ENCODE data around the gene ARL16. TPM values are rescaled to one million over a fixed set of nuclear protein-coding genes. Genes with fewer than 3 reads are reported as not detected.

The ARL16 gene
- total RNA-seq, 1 experiment from 2014 or later, result 47.5 TPM

DNA sequence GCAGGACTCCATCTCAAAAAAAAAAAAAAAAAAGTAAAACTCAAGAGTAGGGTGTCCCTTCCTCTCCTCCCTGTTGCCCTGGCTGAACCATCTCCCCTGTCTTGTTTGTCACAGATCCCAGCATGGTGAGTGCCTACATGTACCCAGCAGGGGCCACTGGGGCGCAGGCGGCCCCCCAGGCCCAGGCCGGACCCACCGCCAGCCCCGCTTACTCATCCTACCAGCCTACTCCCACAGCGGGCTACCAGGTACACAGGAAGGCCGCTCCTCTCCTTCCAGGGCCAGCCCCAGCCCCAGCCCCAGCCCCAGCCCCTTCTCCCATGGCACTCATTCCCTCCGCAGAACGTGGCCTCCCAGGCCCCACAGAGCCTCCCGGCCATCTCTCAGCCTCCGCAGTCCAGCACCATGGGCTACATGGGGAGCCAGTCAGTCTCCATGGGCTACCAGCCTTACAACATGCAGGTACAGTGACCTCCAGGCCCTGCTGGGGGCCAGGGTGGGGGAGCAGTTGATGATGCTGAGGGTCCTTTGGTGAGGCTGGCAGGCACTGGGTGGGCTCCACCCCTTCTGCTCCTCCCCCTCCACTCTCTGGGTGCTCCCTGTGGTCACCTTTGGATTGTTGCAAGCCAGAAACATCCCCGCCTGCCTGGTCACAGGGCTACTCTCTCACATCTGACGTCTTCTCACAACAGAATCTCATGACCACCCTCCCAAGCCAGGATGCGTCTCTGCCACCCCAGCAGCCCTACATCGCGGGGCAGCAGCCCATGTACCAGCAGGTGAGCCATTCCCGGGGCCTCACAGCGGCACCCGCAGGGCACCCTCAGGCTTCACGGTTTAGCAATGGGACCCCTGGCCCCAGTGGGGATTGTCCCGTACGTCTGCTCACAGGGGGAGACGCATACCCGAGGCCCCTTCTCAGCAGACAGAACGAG lies 17.0 kb upstream of the ARL16 start:
- intact Hi-C loops (cut with micrococcal nuclease), result no loop called here
- POLR2A ChIA-PET, result interaction anchor here (3.5 kb wide), 1 partner anchor 17 kb away, joined by 33 read pairs; the partner anchor contains the start of genes ARL16 and HGS
- no peaks in the 10 kb centered on the region for H3K9me2 ChIP-seq (ENCODE audit: insufficient read depth)
- H3K27me3 ChIP-seq (ENCODE audit: insufficient read depth, low read length), result no peaks in the 10 kb centered on the region
- H3K4me1 ChIP-seq (ENCODE audit: control insufficient read depth in 1 of 2, insufficient read depth in 2 of 2, low read length in 2 of 2), result peaks cover 13 to 27% of the 10 kb centered on the region in 2 experiments
- H3K4me3 ChIP-seq (replicated peaks in 1 of 2; ENCODE audit: low read depth in 1 of 2, low read length in 2 of 2), result peak overlapping the region in 1 of 2 experiments; percentile 68; a peak in 1 of 4 replicates
- H3K36me3 ChIP-seq (ENCODE audit: control insufficient read depth in 1 of 2, insufficient read depth in 2 of 2, low read length in 2 of 2), result peaks cover 24 to 60% of the 10 kb centered on the region in 2 experiments
- CTCF ChIA-PET, result interaction anchor here (1.0 kb wide), 1 partner anchor 33 kb away, joined by 3 read pairs; no protein-coding TSS in a partner anchor
- H3K9me3 ChIP-seq (ENCODE audit: control insufficient read depth in 1 of 2, insufficient read depth in 1 of 2, low read depth in 1 of 2, low read length in 2 of 2), result no peaks in the 10 kb centered on the region
- no TSS peak for BruUV-seq (replicated peaks)
- H3K4me2 ChIP-seq (ENCODE audit: low read length), result peak overlapping the region; percentile 89; the same call in 1 of the 2 replicates
- no peak for TF ChIP-seq EZH2 (IDR thresholded peaks at IDR 0.05)
- TF ChIP-seq POLR2A (IDR thresholded peaks at IDR 0.05; ENCODE audit: borderline replicate concordance, extremely low read depth, insufficient read depth, insufficient read length), result no peak
- TF ChIP-seq, protein P1, sequence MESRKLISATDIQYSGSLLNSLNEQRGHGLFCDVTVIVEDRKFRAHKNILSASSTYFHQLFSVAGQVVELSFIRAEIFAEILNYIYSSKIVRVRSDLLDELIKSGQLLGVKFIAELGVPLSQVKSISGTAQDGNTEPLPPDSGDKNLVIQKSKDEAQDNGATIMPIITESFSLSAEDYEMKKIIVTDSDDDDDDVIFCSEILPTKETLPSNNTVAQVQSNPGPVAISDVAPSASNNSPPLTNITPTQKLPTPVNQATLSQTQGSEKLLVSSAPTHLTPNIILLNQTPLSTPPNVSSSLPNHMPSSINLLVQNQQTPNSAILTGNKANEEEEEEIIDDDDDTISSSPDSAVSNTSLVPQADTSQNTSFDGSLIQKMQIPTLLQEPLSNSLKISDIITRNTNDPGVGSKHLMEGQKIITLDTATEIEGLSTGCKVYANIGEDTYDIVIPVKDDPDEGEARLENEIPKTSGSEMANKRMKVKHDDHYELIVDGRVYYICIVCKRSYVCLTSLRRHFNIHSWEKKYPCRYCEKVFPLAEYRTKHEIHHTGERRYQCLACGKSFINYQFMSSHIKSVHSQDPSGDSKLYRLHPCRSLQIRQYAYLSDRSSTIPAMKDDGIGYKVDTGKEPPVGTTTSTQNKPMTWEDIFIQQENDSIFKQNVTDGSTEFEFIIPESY (IDR thresholded peaks at IDR 0.05; ENCODE audit: extremely low read depth, insufficient replicate concordance, low read length), result no peak
- TF ChIP-seq RAD21 (IDR thresholded peaks at IDR 0.05; ENCODE audit: low read depth), result no peak
- TF ChIP-seq REST (IDR thresholded peaks at IDR 0.05; ENCODE audit: low read depth), result no peak
- TF ChIP-seq YY1 (IDR thresholded peaks at IDR 0.05; ENCODE audit: extremely low read depth, insufficient replicate concordance, low read depth, low read length), result no peak
- no peak for TF ChIP-seq ATF3 (IDR thresholded peaks at IDR 0.05)
- H2AFZ ChIP-seq (ENCODE audit: low read depth, low read length, poor library complexity, severe bottlenecking), result no peak overlapping the region
- DNase-seq (ENCODE audit: low read depth, low spot score) (no peak), ATAC-seq (no peak)
- RAD21 ChIA-PET (ENCODE audit: low non-redundant PET in 1 of 2, low total read pairs in 2 of 2, uncharacterized antibody in 2 of 2, unreplicated experiment in 2 of 2), result no interaction called here
- no peaks in the 10 kb centered on the region; the same call in 1 of the 2 replicates for H4K20me1 ChIP-seq (ENCODE audit: insufficient read depth)
- H3K9ac ChIP-seq (ENCODE audit: low read length), result peak overlapping the region; percentile 95; the same call in 1 of the 2 replicates
- H3K27ac ChIP-seq (ENCODE audit: low read depth, low read length), result peak overlapping the region; percentile 98; the same call in 1 of the 2 replicates
- H3K79me2 ChIP-seq (ENCODE audit: insufficient read depth, low read length), result peaks cover 93% of the 10 kb centered on the region
